Testis (tissue), 3 donors: ENCODE measurements around the gene CDC25C. TPM values are rescaled to one million over a fixed set of nuclear protein-coding genes. Genes with fewer than 3 reads are reported as not detected.
"Not testable (repeated sequence)": the region's sequence is repeated elsewhere in the genome, so short reads cannot be mapped to it uniquely, and the experiment has no call there.

Source experiments
- DNase-seq: peaks from one replicate; pipeline ENCODE4 v3.0.0-alpha.2; 2019
- H3K27ac ChIP-seq, 2 donors: fragments of 200-600 bp; sonication (generic); one replicate each; pipeline ENCODE4 v1.5.1; 2019
- H3K27me3 ChIP-seq: fragments of 200-600 bp; sonication (generic); one replicate; pipeline ENCODE4 v1.5.1; 2019
- H3K36me3 ChIP-seq: fragments of 200-600 bp; sonication (generic); one replicate; pipeline ENCODE4 v1.5.1; 2017; ENCODE audit warnings: low read depth; ENCODE audit errors: missing control alignments
- H3K4me1 ChIP-seq: fragments of 200-600 bp; sonication (generic); one replicate; pipeline ENCODE4 v1.5.1; 2019
- H3K4me3 ChIP-seq, 2 donors: fragments of 200-600 bp; sonication (generic); one replicate each; pipeline ENCODE4 v1.5.1; 2017 to 2019
- H3K9me3 ChIP-seq: fragments of 200-600 bp; sonication (generic); one replicate; pipeline ENCODE4 v1.5.1; 2017
- CTCF ChIP-seq, 3 experiments: fragments of 450-650 bp in 2 of 3; fragments of 200-600 bp in 1 of 3; sonication (generic) in 1 of 3; IDR thresholded peaks; one replicate each; pipeline ENCODE4 v1.5.1; 2016 to 2019; ENCODE audit warnings: antibody characterized with exemption in 3 of 3, mild to moderate bottlenecking in 2 of 3, moderate library complexity in 1 of 3
- POLR2A ChIP-seq: fragments of 450-650 bp; IDR thresholded peaks from one replicate; pipeline ENCODE4 v1.6.1; 2017; ENCODE audit warnings: antibody characterized with exemption, mild to moderate bottlenecking, moderate library complexity
- WGBS, 2 donors: methylation state at CpG; one replicate each; pipeline ENCODE4 v1.1.5; 2018; 5-methylcytosine and 5-hydroxymethylcytosine counted together
- intact Hi-C: fragments of 100-400 bp; cut with DNase I; formaldehyde crosslinking; loops from one replicate; pipeline ENCODE4 v1.15.1; 2023; ENCODE audit warnings: low total_unique reads
- polyA plus RNA-seq: library from polyadenylated mRNA; stranded (reverse); fragments of 350-450 nt; fragmentation: Illumina TruSeq; extraction: RNeasy Lipid Tissue Mini Kit (QIAGEN cat#74804); gene quantifications from one replicate; pipeline ENCODE4 v1.2.3, GENCODE V29; 2014; ENCODE audit warnings: low read depth, low replicate concordance; ENCODE audit not compliant: insufficient read depth
- total RNA-seq, 2 donors: library from RNA; depleted of rRNA; stranded (reverse); fragments of >200 nt; gene quantifications; one replicate each; pipeline ENCODE4 v1.2.3, GENCODE V29; 2016

The CDC25C gene
- total and polyA plus RNA-seq, 3 donors from 2014 or later: 11.8 to 39.9 (median 23.7) TPM

- H3K4me3 ChIP-seq: peak within 1 kb of the TSS; percentile 93 to 98
Observed at GRCh38 chr5:138337685-138338410, 6.2 kb upstream of the CDC25C start, which contains the start of gene FAM53C. FAM53C (plus strand) TSS chr5:138338266; CDS start chr5:138341336, 3,070 bp downstream.

GRCh38 chr5:138336952-138337684 is 5.5 kb upstream of the CDC25C start:
- DNase-seq: peak; percentile 92
- intact Hi-C loops: no loop called here
- H3K4me3 ChIP-seq: peak overlapping the region; percentile 93 to 98
- TF ChIP-seq POLR2A (no peak), CTCF (IDR thresholded peaks at IDR 0.05) (no peak)
- peak overlapping the region; percentile 97 to 99 for H3K27ac ChIP-seq
- no peaks in the 10 kb centered on the region for H3K27me3 ChIP-seq
- WGBS, 2 donors: 12% methylated on average over 13 of the region's 13 CpGs
- H3K4me1 ChIP-seq: peaks cover 14% of the 10 kb centered on the region
- no peaks in the 10 kb centered on the region for H3K36me3 ChIP-seq
- no peaks in the 10 kb centered on the region for H3K9me3 ChIP-seq

More at GRCh38 chr5:138337685-138338410, 6.2 kb upstream of the CDC25C start, which contains the start of gene FAM53C:
- no peaks in the 10 kb centered on the region for H3K27me3 ChIP-seq
- peaks cover 14% of the 10 kb centered on the region for H3K4me1 ChIP-seq
- intact Hi-C loops: no loop called here
- no peaks in the 10 kb centered on the region for H3K36me3 ChIP-seq
- H3K27ac ChIP-seq: peak within 1 kb of the TSS; percentile 97 to 99
- no peaks in the 10 kb centered on the region for H3K9me3 ChIP-seq
- DNase-seq: peak; percentile 89
- TF ChIP-seq CTCF (IDR thresholded peaks at IDR 0.05) (peak in 2 of 3 experiments; percentile 22 to 56), POLR2A (peak; percentile 64)
- WGBS, 2 donors: 1% methylated on average over 20 to 38 of the region's 56 CpGs

GRCh38 chr5:138334867-138335447 is 3.4 kb upstream of the CDC25C start:
- Histone ChIP-seq H3K9me3 (no peaks in the 10 kb centered on the region), H3K4me1 (peaks cover 11% of the 10 kb centered on the region), H3K4me3 (no peak overlapping the region), H3K27me3 (no peaks in the 10 kb centered on the region), H3K36me3 (no peaks in the 10 kb centered on the region), H3K27ac (no peak overlapping the region)
- intact Hi-C loops: no loop called here
- no peak for DNase-seq
- no peak for TF ChIP-seq CTCF (IDR thresholded peaks at IDR 0.05)
- TF ChIP-seq POLR2A: no peak
- WGBS, 2 donors: 55 to 73% methylated on average over 3 of the region's 3 CpGs

- Histone ChIP-seq H3K4me1 (no peaks in the 10 kb centered on the region), H3K36me3 (no peaks in the 10 kb centered on the region), H3K27me3 (no peaks in the 10 kb centered on the region), H3K27ac (peak overlapping the region in 1 of 2 donors; percentile 31), H3K9me3 (no peaks in the 10 kb centered on the region), H3K4me3 (peak overlapping the region; percentile 40 to 62)
- intact Hi-C loops: no loop called here
- DNase-seq: no peak
- TF ChIP-seq CTCF (IDR thresholded peaks at IDR 0.05) (no peak), POLR2A (no peak)
- 1 to 2% methylated on average over 12 of the region's 12 CpGs for WGBS, 2 donors
Observed at GRCh38 chr5:138330813-138331448, 673 bp downstream of the CDC25C start.

GRCh38 chr5:138318211-138318610 is 13.4 kb downstream of the CDC25C start:
- H3K36me3 ChIP-seq, H3K27ac ChIP-seq, H3K4me3 ChIP-seq, H3K9me3 ChIP-seq, H3K4me1 ChIP-seq, DNase-seq, intact Hi-C loops, H3K27me3 ChIP-seq: not testable (repeated sequence)
- 92 to 98% methylated on average over 4 of the region's 4 CpGs for WGBS, 2 donors
